GM19395 (cell line): ENCODE measurements around the gene TEX9.
A peak's percentile ranks its signal among the peaks of the same experiment; 100 is the strongest.
"Not testable (repeated sequence)": the region's sequence is repeated elsewhere in the genome, so short reads cannot be mapped to it uniquely, and the experiment has no call there.

Source experiments
- ATAC-seq: cut with Tn5 transposase; IDR thresholded peaks from one replicate; pipeline ENCODE4 v1.9.1; 2021; ENCODE audit warnings: mild to moderate bottlenecking, moderate library complexity; ENCODE audit not compliant: unreplicated experiment

The TEX9 gene

GRCh38 chr15:56361987-56362386, 3.2 kb upstream of the TEX9 start:
- no peak for ATAC-seq

DNA sequence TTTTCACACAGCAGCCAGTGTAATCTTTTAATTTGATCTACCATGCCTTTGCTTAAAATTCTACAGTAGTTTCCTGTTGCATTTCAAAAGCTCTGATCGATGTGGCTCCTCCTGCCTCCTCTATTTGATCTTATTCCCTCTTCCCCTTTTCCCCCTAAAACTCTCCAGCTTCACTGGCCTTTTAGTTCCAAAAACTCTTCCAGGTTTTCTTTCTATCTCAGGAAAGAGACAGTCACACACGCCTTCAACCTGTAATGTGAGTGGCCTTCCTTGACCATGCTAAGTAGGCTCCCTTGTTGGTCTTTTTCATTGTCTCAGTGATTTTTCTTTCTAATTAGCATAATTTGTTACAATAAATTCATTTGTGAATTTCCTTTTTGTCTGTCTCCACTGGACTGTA, 985 bp downstream of the TEX9 start:
- ATAC-seq = no peak

DNA sequence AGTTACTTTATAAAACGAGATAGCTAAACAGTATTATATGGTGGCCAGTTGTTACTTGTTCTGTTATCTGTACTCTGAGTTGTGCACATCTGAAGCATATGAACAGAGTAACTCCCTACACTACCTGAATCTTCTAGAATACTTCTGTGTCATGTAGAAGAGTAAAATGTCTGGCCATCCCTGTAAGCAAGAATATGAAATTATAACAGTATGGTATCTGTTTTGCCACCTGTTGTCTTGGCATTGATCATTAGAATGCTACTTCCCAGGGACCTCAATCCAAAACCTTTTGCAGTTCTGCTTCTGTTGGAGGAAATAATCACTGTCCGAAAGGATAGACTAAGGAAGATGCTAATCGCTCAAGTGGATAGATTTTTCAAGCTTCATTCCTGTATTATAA, 1.9 kb downstream of the TEX9 start:
- ATAC-seq = no peak

DNA sequence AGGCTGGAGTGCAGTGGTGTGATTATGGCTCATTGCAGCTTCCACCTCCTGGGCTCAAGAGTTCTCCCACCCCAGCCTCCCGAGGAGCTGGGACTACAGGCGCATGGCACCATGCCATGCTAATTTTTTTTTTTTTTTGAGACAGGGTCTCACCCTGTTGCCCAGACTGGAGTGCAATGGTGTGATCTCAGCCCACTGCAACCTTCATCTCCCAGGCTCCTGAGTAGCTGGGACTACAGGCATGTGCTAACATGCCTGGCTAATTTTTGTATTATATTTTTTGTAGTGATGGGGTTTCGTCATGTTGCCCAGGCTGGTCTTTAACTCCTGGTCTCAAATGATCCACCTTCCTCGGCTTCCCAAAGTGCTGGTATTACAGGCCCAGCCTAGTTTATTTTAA, 4.0 kb downstream of the TEX9 start:
- ATAC-seq = no peak

DNA sequence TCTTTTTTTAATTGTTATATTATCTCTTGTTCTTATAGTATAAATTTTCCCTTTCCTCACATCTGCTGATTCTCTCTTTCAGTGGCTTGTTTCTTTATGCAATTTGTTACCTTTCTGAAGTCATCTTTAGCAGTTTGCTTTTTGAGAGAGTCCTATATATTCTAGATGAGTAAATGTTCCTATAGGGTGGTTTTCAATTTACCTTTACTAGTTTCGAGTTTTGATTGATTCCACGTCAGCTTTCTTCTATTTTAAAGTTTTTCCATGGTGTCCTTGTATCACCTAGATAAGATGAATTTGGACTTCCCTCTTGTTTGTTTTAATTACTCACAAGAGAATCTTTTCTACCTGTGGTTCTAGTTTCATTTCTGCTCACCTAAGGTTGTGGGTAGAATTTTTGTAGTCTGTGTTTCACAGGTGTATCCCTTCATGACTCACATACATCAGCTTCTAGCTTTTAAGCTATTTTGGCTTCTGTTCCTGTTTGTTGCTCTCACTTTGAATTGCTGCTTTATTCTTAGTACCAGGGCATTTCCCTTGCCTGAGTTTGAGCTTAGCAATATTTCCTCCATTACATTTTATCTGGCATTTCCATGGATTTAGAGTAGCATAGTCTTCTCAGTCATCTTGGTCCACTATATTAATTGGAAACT, 6.4 kb downstream of the TEX9 start:
- ATAC-seq = peak; percentile 86

DNA sequence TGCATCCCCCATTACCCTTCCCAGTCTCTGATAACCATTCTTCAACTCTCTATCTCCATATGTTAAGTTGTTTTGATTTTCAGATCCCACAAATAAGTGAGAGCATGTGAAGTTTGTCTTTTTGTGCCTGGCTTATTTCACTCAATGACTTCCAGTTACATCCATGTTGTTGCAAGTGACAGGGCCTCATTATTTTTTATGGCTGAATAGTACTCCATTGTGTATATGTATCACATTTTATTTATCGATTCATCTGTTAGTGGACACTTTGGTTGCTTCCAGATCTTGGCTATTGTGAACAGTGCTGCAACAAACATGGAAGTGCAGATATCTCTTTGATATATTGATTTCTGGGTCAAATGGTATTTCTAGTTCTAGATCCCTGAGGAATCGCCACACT, 9.5 kb downstream of the TEX9 start:
- not testable (repeated sequence) for ATAC-seq

DNA sequence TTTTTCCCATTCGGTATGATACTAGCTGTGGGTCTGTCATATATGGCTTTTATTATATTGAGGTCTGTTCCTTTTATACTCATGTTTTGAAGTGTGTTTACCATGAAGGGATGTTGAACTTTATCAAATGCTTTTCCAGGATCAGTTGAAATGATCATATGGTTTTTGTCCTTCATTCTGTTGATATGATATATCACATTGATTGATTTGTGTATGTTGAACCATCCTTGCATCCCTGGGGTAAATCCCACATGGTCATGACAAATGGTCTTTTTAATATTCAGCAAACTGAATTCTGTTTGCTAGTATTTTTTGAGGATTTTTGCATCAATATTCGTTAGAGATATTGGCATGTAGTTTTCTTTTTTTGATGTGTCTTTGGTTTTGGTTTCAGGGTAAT, 12.6 kb downstream of the TEX9 start:
- not testable (repeated sequence) for ATAC-seq

DNA sequence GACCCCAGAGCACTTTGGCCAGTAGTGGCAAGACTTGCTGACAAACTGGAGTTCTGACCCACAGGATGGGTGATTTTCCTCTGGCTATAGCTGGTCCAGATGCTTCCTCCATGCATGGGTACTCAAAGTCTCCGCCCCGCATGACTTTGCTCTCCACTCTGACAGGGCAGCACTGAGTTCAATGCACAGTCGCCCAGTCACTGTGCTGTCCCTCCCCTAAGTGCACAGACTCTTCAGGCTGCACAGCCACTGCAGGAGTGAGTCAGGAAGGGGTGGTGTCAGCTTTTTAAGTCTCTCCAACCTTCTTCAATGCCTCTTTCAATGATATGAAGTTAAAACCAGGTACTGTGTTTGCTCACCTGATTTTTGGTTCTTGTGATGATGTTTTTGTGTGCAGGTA, 17.8 kb downstream of the TEX9 start:
- ATAC-seq = no peak

- ATAC-seq = no peak
Measured at GRCh38 chr15:56385908-56386307, 20.7 kb downstream of the TEX9 start.

GRCh38 chr15:56390739-56391267, 25.6 kb downstream of the TEX9 start:
- ATAC-seq = no peak

DNA sequence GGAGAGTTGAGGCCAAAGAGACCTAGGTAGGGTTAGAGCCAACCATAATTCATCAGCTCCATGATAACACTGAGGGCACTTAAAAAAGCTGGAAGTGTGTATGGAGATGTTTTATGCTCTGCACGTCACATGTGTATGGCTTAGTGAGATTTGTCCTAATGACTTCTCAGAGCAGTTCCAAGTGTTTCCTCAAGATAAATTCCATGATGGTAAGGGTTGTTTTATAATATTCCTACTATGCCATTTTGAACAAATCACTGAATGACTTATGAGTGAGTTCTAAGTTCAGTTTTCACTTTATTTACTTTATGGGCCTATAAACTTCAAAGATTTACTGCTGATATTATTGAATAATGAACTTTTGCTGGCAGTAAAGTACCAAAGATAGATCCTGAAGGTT, 28.1 kb downstream of the TEX9 start:
- ATAC-seq = no peak

- ATAC-seq = no peak
Measured at GRCh38 chr15:56394909-56395308, 29.7 kb downstream of the TEX9 start.

DNA sequence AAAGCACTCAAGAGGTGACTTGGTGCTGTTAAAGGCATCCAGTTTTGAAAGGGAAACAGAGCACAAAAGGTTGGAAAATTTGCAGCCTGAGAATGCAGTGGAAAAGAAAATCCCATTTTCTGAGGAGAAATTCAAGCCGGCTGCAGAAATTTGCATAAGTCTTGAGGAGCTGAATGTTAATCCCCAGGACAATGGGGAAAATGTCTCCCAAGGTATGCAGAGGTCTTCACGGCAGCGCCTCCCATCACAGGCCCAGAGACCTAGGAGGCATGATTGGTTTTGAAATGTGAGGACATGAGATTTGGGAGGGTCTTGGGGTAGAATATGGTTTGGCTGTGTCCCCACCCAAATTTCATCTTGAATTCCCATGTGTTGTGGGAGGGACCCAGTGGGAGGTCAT, 32.1 kb downstream of the TEX9 start:
- not testable (repeated sequence) for ATAC-seq

DNA sequence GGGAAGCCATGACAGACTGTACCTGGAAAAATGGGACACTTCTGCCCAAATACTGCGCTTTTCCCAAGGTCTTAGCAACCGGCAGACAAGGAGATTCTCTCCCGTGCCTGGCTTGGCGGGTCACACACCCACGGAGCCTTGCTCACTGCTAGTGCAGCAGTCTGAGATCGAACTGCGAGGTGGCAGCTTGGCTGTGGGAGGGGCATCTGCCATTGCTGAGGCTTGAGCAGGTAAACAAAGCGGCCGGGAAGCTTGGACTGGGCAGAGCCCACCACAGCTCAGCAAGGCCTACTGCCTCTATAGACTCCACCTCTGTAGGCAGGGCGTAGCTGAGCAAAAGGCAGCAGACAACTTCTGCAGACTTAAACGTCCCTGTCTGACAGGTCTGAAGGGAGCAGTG, 34.0 kb downstream of the TEX9 start:
- not testable (repeated sequence) for ATAC-seq

GRCh38 chr15:56410721-56411120, 45.5 kb downstream of the TEX9 start:
- no peak for ATAC-seq

DNA sequence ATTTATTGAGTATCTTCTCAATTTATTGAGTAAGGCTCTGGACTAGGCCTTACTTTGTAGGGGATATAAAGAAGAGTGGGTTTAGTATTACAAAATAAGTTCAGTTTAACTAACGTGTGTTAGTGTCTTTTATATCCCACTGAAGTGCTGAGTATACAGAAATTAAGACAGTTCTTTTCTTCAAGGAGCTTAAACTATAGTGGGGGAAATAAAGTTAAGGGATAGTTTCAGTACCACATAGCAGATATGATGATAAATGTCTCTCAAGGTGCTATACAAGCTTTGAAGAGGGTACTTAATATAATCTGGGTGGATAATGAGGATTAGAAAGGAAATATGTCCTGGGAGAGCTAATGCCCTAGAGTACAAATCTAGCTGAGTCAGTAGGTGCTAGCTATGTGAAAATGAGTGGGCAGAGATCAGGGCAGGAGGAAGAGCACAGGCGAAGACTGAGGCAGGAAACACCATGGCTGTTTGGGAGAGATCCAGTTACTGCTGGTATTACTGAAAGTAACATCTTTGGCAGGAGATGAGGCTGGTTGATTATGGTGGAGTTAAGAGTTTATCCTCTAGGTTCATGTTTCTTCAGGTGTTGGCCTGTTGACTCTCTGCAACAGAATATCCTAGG, 46.0 kb downstream of the TEX9 start:
- ATAC-seq = no peak

GRCh38 chr15:56413114-56413733, 48.0 kb downstream of the TEX9 start:
- not testable (repeated sequence) for ATAC-seq

DNA sequence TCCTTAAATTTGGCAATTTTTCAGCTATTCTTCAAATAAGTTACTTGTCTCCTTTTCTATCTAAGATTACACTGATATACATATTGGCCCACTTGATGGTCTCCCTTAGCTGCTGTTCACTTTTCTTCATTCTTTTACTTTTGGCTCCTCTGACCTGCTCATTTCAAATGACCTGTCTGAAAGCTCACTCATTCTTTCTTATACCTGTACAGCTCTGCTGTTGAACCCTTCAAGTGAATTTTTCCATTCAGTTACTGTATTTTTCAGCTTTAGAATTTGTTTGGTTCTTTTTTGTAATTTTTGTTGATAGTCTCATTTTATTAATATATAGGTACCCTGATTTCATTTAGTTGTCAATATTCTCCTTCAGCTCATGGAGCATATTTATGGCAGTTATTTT, 60.0 kb downstream of the TEX9 start:
- ATAC-seq = no peak

DNA sequence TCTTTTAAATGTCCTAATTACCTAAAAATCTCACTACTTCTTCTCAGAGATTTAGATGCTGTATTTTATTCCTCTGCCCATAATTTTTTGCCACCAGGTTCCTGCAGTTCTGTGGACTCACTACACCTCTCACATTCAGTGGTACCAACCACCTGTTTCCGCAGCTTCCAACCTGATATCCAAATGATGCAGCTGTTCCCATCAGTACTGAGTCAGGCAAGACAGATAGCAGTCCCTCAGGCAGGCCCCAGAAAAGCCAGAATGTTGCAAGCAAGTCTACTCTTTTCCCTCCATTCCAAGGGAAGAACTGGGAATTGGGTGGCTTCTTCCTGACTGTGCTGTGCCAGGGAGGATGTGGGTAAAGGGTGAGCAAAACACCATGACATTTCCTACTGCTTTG, 60.8 kb downstream of the TEX9 start:
- no peak for ATAC-seq

GRCh38 chr15:56428821-56429458, 63.7 kb downstream of the TEX9 start:
- ATAC-seq = peak; percentile 76

- ATAC-seq = no peak
Measured at GRCh38 chr15:56432304-56432703, 67.1 kb downstream of the TEX9 start.
